OCI-LY3 (cell line): Measurements from ENCODE around the gene ITGB1.

Experiments used
- EZH2phosphoT487 ChIP-seq: fragments of 200-600 bp; shearing (Covaris generic); IDR thresholded peaks from 2 replicates; pipeline ENCODE4 v1.6.1; 2018; ENCODE audit warnings: antibody characterized with exemption, mixed run types, low read depth
- TF ChIP-seq, protein P1 (sequence below): fragments of 200-600, 300-600 bp; sonication (generic); IDR thresholded peaks from 2 replicates; pipeline ENCODE4 v1.5.1; 2014; ENCODE audit warnings: antibody characterized with exemption, low read length, low read depth

DNA sequence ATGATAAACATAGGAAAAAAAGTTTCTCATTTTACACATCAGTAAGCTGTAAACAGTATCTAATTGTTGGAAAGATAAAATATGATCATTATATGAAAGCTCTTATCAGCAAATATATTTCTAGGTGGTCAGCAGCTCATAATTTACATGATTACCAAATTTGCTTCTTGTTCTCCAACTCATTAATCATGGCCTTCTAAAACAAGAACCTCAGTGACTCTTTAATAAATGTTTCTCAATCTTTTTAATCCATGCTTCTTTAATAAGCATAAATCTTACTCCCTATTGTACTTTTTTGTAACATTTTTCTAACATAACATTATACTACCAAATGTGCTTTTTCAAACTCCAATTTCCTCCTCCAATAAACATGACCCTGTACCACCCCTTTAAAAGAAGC is 5.9 kb downstream of the ITGB1 start:
- TF ChIP-seq, protein P1, sequence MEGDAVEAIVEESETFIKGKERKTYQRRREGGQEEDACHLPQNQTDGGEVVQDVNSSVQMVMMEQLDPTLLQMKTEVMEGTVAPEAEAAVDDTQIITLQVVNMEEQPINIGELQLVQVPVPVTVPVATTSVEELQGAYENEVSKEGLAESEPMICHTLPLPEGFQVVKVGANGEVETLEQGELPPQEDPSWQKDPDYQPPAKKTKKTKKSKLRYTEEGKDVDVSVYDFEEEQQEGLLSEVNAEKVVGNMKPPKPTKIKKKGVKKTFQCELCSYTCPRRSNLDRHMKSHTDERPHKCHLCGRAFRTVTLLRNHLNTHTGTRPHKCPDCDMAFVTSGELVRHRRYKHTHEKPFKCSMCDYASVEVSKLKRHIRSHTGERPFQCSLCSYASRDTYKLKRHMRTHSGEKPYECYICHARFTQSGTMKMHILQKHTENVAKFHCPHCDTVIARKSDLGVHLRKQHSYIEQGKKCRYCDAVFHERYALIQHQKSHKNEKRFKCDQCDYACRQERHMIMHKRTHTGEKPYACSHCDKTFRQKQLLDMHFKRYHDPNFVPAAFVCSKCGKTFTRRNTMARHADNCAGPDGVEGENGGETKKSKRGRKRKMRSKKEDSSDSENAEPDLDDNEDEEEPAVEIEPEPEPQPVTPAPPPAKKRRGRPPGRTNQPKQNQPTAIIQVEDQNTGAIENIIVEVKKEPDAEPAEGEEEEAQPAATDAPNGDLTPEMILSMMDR: no peak
- no peak for TF ChIP-seq EZH2phosphoT487
